Activated CD4-positive, CD25-positive, alpha-beta regulatory T cell treated with anti-CD3 and anti-CD28 coated beads, Interleukin-2, amount 50 U/mL, for 24 hours (primary cell): ENCODE data around the gene TBC1D22B.
"Not testable (repeated sequence)": the region's sequence is repeated elsewhere in the genome, so short reads cannot be mapped to it uniquely, and the experiment has no call there.

ENCODE experiments used
- ATAC-seq, 2 donors: fragments of 150-1000 bp; cut with Tn5 transposase; one replicate each; pipeline ENCODE4 v1.10.0; 2021; ENCODE audit warnings: mild to moderate bottlenecking in 1 of 2, moderate library complexity in 1 of 2

The TBC1D22B gene

DNA sequence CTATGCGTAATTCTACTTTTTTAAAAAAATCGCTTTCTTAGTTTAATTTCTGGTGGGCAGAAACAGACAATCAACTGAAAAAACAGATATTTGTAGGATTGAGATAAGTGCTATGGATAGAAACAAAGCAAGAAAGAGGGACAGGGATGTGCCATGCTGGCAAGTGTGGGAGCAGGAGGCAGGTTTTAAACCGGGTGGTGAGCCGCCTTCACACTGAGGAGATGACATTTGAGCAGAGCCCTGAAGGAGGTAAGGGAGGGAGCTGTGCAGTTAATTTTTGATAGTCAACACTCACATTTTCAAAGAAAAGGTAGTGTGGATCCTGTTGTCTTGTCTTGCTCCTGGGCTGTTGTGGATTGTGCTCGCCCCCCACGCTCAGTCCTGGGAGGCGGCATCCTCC, 47.2 kb downstream of the TBC1D22B start:
- ATAC-seq: no peak

DNA sequence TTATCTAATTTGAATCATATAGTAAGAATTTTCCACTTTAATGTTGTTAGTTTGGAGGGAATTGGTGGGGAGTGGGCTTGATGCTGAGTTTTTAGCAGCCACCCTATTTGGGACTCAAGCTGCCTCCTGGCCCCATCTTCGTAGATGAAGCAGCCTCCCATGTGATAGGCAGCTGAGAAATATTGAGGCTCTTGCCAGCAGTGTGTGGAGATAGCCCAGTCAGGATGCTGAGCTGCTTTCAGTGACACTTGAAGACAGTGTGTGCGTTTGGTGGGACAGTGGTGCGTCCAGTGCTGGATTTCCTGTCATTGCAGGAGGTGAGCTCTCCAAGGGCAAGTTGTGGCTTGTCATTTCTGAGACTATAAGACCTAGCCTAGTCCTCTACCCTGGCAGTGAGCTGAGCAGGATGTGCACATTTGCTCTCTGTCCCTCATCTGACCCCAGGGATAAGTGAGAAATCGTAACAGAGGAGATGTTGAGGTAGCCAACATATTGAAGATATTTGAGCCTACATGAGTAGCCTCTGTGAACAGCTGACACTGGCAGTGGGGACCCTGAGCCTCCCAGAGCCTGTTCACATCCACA, 48.4 kb downstream of the TBC1D22B start:
- no peak for ATAC-seq

DNA sequence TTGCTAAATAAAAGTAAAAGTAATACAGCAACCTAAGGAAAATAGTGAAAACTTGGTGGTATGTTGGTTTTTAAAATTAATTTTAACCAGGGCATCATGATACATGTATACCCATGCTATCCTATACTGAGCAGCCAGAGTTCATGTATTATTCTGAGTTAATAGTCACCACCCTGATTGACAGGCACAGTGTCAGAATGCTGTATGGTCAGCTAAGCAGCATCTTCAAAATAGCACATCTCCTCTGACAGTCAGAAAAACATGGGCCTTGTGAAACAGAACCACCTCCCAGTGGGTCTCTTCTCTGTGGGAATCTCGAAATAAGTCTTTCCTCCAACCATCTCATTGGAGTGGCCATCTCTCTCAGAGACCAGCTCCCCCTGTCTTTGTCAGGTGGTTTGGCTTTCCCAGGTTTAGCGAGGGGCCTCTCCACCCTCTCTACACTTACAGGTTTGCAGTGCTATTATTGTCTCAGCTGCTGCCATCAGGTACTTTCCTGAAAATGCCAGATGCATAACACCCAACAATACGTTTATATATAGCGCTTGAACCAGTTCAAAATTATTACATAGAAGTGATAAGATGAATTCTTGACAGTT, 49.2 kb downstream of the TBC1D22B start:
- no peak for ATAC-seq

DNA sequence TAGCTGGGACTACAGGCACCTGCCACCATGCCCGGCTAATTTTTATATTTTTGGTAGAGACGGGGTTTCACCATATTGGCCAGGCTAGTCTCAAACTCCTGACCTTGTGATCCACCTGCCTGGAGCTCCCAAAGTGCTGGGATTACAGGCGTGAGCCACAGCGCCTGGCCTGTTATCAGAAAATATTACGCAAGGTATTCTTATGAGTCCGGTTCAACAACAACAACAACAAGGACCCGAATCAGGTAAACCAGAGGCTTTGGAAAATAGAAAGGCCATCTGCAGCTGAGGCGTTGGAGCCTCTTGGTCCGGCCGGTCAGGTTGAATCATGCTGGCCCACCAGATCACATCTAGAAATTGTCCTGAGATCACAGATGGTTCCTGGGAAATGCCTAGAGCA, 49.9 kb downstream of the TBC1D22B start:
- ATAC-seq: not testable (repeated sequence)

DNA sequence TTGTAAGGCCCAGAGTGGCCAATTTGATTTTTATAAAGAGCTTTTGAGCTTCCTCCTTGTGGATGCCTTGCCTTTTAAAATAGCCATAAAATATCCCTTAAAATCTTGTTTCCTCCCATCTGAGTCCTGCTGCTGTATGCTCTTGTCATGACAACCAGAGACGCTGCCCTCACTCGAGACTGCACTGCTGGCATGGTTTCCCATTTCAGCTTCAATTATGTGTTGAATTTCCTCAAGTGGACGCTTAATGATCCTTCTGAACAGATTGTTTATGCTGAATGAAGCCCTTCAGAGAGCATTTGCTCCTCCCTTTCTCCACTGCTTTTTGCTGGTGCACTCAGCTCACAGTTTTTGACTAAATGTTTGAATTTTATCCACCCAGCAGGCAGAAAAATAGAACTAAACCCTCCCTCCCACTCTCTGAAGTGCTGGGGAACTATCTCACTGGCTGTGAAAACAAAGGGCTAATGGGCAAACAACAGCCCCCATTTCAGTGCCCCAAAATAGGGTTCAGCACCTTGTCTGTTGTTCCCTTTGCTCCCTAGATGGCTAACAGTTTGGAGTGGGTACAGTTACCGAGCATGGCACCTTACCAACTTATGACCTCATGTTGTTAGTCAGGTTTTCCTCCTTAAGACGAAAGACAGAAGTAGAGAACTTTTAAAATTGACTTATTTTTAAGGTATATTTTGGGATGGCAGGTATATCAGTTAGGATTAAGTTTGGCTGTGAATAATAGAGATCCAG, 50.7 kb downstream of the TBC1D22B start:
- ATAC-seq: no peak

DNA sequence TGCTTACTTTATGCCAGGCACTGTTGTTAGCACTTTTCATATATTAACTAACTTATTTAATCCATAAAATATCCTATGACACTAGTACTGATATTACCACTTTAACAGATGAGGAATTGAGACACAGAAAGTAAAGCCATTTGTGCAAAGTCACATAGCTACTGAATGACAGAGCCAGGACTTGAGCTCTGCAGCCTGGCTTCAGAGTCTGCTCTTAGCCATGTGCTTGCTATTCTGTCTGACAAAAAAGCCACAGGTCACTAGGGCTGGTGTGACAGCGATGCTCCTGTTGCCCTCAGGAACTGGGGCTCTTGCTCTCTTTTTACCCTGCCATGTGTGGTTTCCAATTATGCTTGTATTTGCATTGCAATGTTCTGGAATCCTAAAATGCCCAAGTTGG, 51.5 kb downstream of the TBC1D22B start:
- no peak for ATAC-seq

DNA sequence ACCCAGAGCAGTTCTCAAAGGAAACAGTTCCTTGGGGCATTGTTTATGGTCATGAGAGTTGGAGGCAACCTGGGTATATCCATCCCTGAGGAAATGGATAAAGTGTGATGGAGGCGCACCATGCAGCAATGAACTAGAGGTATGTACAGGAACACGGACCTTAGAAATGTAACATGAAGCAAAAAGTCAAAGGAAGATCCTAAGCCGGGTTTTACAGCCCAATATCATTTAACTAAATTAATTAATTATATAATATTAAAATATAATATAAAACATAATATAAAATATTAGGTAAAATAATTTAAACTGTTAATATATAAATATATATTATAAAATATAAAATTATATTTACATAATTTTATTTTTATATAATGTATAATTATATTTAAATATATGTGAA, 52.1 kb downstream of the TBC1D22B start:
- ATAC-seq: no peak

DNA sequence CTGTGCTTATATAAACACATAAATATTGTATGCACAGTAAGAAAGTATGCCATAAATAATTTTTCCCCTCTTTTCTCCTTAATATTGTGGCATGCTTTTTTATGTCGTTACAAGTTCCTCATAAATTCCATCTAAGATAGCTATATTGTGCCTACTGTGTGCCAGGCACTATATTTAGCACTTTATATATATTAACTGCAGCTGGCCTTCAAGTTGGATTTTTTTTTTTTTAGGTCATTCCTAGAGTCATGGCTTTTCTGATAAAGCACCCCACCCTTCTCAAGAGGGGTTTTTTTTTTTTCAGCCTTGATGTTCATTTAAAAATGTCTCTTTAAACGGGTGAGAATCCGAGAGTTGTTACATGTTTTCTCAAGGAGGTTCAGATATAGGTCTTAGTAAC, 53.4 kb downstream of the TBC1D22B start:
- no peak for ATAC-seq

DNA sequence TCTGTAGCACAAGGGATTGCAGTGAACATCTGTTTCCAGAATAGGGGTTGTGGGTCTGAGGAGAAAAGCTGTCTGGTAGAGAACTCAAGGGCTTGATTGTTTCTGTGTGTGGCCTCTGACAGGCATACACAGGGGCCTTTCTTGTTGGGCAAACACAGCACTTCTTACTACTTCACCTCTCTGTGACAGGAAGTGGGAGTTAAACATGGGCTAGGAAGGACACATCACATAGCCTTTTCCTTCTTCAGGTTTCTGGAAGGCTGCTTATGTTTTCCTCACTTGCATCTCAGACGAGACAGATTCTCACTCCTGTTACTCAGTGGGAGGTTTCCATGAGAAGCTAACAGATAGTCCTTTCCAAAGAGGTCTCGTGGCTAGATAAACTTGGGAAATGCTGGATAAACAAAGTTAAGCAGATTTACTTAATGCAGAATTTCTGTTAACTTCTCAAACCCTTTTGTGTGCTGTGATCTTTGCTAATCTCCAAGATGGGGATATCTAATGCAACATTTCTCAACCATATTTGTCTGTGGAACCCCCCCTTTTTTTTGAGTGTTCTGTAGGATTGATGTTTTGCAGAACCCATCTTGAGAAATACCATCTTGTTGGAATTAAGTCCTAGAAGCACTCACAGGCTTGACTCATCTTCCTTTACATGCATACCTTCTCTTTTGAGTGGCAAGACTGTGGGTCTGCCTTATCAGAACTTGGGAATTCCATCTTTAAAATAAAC, 54.3 kb downstream of the TBC1D22B start:
- ATAC-seq: no peak

DNA sequence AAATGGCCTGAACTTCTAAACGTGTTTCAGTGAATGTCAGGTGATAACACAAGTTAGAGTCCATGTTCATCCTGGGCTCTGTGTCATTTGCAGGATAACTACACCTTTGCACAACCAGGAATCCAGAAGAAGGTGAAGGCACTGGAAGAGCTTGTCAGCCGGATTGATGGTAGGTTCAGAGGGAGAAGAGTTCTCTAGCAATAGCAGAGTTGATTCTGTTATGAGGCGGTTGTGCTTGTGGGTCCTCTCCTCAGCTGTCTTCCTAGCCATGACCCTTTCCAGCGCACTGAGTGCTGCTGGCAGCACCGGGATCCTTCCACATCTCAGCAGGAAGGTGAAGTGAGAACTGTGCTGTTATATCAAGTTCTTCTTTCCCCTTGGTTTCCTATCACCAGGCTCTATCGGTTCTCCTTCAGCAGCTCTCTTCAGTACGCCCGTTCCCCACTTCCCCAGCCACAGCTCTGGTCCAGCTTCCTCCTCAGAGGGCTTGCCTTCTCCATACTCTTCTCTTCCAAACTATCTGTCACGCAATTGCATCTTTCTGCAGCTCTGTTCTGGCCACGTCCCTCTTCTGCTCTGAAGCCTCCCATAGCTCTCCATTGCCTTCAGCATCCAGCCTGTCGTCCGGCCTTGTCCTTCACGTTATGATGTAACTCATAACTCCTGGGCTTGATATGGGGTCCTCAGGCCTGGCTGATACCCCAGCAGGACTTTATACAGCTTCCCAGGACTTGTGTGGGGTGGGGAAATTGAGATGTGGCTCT, 56.3 kb downstream of the TBC1D22B start:
- no peak for ATAC-seq

DNA sequence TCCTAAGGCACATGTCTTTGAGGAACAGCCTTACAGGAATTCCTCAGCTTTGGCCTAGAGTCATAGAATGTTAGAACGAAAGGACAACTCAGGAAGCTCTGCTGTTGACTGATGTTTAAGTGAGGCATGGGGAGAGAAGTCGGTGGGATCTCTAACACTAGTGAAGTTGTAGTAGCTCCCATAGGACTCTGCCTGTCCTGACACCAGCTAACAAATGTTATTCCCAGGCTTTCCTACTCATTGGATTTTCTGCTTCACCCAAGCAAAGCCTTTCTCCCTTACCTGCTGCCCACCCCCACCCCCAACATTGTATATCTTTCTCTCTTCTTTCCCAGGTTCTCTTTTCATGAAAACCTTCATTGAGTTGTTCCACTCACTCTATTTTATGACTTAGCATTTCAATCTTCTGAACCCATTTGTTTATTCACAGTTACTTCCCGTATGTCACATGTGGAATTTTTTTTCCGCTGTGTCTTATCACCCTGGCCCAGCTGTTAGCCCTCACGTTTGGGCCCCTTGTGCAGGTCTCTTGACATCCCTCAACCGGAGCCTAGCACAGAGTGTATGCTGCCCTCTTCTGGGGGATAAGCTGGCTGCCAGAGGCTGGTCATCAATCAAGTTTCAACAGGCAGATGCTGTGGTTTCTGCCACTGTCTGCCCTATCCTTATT, 57.0 kb downstream of the TBC1D22B start:
- peak in 1 of 2 donors; percentile 73 for ATAC-seq

DNA sequence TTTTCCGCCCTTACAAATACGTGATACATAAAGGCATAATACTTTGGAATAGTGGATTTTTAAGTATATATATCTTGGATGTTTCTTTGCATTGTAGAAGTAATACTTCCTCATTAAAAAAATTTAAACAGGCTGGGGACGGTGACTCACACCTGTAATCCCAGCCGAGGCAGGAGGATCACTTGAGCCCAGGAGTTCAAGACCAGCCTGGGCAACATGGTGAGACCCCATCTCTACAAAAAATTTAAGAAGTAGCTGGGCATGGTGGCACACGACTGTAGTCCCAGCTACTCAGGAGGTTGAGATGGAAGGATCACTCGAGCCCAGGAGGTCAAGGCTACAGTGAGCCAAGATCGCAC, 57.6 kb downstream of the TBC1D22B start:
- ATAC-seq: no peak

DNA sequence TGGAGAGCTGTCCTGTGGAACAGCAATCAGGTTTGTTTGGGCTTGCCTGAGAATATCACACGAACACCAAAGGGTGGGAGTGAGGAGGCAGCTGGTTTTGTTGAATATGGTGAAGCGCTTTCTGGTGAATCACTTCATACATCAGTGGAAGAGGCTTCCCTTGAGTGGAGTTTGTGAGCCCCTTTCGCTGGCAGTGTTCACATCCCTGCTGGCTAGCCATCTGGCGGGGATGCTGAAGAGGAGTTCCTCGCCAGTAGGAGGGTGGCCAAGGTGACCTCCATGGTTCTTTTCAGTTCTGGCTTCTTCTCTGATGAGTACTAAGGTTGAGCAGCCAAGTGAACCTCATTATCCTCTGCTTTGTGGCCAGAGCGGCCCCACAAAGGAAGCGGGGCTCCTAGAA, 58.5 kb downstream of the TBC1D22B start:
- no peak for ATAC-seq

DNA sequence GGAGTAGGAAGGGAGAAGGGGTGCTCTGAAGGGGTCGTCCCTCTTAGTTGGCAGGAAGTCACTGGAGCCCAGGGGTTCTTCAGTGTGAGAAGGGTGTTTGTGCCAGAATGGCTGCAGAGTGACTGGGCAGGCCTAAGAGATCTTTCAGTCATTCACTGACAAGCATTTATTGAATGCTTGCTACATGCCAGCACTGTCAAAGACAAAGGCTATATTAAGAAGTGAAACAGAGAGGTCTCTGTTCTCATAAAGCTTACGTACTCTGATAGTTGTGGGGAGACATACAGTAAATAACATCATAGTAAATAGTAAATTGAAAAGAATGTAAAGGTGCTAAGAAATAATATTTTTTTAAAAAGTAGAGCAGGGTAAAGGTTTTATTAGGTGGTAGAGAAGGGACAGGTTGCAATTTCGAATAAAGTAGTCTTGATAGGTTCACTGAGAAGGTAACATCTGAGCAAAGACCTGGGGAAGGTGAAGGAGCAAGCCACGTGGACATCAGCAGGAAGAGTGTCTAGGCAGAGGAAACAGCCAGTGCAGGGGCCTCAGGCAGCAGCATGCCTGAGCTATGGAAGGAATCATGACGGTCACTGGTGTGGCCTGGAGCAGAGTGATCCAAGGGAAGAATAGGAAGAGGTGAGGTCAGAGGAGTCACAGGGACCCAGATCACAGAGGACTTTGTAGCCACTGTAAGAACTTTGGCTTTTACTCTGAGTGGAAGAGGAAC, 59.9 kb downstream of the TBC1D22B start:
- no peak for ATAC-seq

DNA sequence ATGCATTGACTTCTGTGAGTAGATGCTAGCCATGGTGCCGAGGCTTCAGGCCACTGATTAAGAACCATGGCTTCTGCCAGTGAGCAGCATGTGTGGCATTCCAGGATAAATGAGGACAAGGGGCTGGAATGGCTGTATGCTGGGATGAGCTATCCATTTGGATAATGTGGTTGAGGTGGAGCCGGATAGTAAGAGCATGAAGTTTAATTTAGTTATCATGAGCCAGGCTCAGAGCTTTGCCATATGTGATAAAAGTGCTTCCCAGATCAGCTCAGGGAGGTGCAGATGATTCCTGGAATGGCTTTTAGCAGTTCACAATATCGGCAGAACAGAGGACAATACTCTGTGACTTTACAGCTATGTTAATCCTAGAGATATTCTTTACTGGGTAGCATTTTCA, 61.6 kb downstream of the TBC1D22B start:
- ATAC-seq: no peak

DNA sequence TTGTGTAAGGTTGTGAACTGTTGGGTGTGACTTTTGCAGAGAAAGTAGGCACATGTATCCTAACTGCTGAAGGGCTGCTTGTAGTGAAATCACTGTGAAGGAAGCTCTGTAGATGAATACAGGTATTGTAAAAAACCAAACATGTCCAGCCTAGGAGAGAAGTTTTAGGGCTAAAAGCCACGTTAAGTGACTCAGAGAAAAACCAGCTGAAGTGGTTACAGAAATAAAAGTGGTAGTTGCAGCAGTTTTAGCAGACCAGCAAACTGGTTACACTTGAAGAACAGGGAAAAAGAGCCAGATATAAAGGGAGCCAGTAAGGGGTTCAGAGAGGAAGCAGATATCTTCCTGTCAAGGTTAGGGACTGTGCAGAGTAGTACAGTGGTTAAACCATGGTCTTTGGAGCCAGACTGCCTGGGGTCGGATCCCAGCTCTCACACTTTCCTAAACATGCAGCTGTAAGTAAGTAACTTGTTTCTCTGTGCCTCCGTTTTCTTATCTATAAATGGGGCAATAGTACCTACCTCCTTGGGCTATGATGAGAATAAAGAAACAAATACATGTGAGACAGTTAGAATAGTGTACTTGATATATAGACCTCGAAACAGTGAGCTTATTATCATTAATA, 62.4 kb downstream of the TBC1D22B start:
- no peak for ATAC-seq

DNA sequence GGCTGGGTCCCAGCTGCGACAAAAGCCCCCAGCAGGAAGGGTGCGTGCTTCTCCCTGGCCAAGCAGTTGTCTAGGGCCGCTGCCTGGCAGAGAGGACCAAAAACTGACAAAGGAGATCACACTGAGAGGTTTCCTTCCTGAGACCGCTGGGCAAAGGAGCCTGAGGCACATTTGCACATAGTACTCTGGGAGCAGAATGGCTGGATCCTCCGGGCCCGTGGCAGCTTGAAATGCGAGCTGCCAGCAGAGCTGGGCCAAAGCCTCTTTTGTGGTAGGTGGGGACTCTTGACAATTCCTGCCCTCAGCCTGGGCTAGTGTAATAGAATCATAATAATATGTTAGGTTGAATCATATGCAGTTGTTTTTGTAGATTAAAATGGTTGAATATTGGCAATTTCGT, 63.1 kb downstream of the TBC1D22B start:
- no peak for ATAC-seq

DNA sequence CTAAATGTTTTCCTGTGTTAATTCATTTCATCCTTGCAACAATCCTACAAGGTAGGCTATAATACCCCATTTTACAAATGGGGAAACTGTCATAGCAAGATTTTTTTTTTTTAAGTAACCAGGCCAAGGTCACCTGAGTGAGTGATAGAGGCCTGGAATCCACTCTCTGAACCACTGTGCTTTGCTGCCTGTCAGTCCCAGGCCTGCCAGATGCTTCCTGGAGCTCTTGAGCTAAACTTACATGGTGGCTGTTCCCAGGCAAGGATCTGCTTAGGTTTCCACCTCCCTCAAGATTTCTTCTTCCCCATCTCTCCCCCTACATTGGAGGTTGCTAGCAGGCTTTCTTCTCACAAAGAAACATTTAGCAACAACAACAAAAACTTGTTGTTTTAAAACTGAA, 63.5 kb downstream of the TBC1D22B start:
- ATAC-seq: no peak

DNA sequence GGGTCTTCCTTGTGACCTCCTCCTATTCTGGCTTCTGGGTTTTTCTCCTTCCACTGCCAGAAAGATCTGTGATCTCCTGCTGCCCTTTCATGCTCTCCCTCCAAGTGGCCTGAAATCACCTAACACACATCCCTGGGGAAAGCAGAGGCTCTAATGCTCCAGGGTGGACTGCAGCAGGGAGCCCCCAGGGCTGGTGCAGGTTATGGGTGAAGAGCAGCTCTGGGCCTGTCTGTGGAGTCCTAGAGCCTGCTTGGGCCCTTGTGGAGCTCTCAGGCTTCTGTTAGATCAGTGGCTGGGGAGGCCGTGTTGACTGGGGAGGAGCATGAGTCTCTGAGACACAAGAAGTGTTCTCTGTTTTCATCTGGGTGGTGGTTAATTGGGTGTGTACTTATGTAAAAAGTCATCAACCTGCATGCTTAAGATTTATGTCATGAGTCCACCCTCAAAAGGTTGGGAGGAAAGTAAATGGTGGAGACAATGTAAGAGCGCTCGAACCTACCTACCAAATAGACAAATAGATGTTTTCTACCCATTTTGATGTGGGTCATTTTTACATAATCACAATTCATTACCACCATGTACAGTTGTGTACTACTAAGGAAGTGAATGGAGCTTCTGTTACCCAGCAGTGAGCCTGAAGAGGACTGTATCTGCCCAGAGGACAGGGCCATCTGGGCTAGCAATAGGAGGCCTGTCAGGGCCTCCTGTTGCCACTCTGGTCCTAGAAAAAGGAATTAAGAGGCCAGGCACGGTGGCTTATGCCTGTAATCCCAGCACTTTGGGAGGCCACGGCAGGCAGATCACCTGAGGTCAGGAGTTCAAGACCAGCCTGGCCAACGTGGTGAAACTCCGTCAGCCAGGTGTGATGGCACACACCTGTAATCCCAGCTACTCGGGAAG, 64.2 kb downstream of the TBC1D22B start:
- no peak for ATAC-seq

DNA sequence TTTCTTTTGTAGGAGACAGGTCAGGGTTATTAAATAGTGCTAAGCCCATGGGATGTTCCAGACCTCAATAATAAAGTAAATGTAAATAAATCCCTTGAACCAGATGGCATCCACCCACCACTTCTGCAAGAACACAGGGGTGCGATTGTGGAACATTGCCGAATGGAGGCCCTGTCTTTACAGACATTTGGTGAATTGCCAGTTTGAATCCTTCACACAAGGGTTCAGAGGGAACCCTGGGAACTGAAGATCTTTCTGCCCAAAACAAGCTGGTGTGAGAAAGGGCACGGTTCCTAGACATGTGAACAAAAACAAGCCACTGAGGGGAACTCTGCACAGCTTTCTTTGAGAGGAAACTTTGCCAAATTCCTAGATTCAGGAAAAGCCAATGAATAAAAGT, 66.0 kb downstream of the TBC1D22B start:
- ATAC-seq: no peak
